NCI-H146 (cell line): ENCODE measurements around the gene GPC2.
A peak's percentile ranks its signal among the peaks of the same experiment; 100 is the strongest.

Experiments used
- DNase-seq: peaks from one replicate; lab custom pipeline; 2025; lab: John Stamatoyannopoulos, UW

GPC2 gene

DNA sequence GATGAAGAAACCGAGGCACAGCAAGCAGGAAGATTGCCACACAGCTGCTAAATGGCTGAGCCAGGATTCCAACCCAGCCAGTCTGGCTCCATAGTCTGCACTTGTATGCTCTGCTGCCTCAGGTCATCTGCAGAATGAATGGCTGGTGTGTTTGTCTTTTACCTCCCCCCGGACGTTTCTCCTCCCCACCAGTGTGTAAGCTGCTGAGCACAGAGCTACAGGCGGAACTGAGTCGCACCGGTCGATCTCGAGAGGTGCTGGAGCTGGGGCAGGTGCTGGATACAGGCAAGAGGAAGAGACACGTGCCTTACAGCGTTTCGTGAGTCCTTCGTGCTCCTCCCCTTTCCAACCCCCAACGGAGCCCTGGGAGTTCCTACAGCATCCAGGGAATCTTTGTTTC is 55.1 kb downstream of the GPC2 start:
- no peak for DNase-seq

DNA sequence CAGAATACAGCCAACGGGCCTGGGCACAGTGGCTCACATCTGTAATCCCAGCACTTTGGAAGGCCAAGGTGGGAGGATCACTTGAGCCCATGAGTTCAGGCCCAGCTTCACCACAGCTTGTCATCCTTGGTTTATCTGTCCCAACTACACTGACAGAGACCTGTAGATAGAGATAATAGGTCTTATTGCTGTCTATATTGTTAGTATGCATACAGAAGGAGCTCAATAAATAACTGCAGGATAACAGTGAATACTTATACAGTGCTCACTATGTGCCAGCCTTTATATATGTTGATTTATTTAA is 56.5 kb downstream of the GPC2 start:
- DNase-seq, result no peak

DNA sequence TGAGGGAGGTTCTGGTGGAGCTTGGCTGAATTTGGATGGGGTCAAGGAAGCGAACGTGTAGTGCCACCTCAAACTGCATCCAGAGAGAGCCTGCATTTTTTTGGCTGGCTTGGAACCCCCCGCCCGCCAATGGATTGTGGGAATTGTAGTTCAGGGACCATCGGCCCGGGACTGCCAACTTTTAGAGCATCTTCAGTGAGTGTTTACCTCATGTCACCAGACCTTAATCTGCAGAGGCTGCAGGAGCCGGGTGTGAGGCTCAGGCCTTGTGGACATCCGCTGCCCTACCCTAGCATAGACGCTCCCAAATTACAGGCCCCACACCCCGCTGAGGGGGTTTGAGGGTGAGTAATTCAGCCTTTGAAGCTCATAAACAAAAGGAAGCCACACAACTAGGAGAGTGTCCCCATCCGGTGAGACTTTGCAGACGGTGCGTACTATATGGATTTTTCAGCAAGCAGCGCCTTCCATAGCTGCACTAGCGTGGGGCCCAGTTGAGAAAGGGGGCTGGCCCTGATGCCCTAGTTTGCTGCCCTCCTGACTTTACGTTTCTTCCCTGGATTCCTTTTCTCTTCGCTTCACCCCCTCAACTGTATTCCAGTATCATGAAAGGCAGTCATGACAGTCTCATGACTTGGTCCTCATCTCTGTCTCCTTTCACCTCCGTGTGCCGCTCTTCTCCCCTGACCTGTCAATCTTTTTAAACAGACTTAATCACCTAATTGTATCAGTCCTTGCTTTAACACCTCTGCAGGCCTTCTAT is 57.0 kb downstream of the GPC2 start:
- peak; percentile 49 for DNase-seq
